Endodermal cell (in vitro differentiated cells): ENCODE data around the gene NUP188. TPM values are rescaled to one million over a fixed set of nuclear protein-coding genes. Genes with fewer than 3 reads are reported as not detected.

Experiments
- DNase-seq: peaks from one replicate; pipeline ENCODE4 v3.0.0-alpha.2; 2017
- H3K27ac ChIP-seq: 2 replicates; pipeline ENCODE4 v1.5.1; 2013; ENCODE audit warnings: mild to moderate bottlenecking, low read depth, low read length, moderate library complexity
- H3K27me3 ChIP-seq: 2 replicates; pipeline ENCODE4 v1.6.1; 2013; ENCODE audit warnings: mild to moderate bottlenecking, low read length, moderate library complexity; ENCODE audit not compliant: insufficient read depth, control insufficient read depth, poor library complexity, severe bottlenecking
- H3K36me3 ChIP-seq: 2 replicates; pipeline ENCODE4 v1.7.0; 2013; ENCODE audit warnings: mild to moderate bottlenecking, low read length, moderate library complexity; ENCODE audit not compliant: control insufficient read depth, insufficient read depth
- H3K4me1 ChIP-seq: one replicate; pipeline ENCODE4 v1.7.0; 2013; ENCODE audit warnings: low read length; ENCODE audit not compliant: control insufficient read depth, insufficient read depth
- H3K4me3 ChIP-seq: 2 replicates; pipeline ENCODE4 v1.5.1; 2013; ENCODE audit warnings: mild to moderate bottlenecking, low read length, moderate library complexity
- H3K9ac ChIP-seq: 2 replicates; pipeline ENCODE4 v1.6.1; 2013; ENCODE audit warnings: mild to moderate bottlenecking, low read length, moderate library complexity; ENCODE audit not compliant: poor library complexity, severe bottlenecking; ENCODE audit errors: extremely low read depth
- H3K9me3 ChIP-seq: 2 replicates; pipeline ENCODE4 v1.6.1; 2013; ENCODE audit warnings: mild to moderate bottlenecking, low read length, moderate library complexity; ENCODE audit not compliant: control insufficient read depth
- H3K27ac Mint-ChIP-seq: 2 replicates; pipeline ENCODE4 v1.8.0; 2020; ENCODE audit warnings: mixed read lengths
- H3K27me3 Mint-ChIP-seq: 2 replicates; pipeline ENCODE4 v1.8.0; 2021; ENCODE audit warnings: mild to moderate bottlenecking, mixed read lengths; ENCODE audit not compliant: insufficient read depth
- H3K36me3 Mint-ChIP-seq: 2 replicates; pipeline ENCODE4 v1.8.0; 2020; ENCODE audit warnings: low read depth, mixed read lengths
- H3K4me1 Mint-ChIP-seq: 2 replicates; pipeline ENCODE4 v1.8.0; 2020; ENCODE audit warnings: mixed read lengths
- H3K4me3 Mint-ChIP-seq: 2 replicates; pipeline ENCODE4 v1.8.0; 2020; ENCODE audit warnings: mild to moderate bottlenecking, moderate library complexity, mixed read lengths
- H3K9me3 Mint-ChIP-seq: 2 replicates; pipeline ENCODE4 v1.8.0; 2020; ENCODE audit warnings: mild to moderate bottlenecking, mixed read lengths
- CTCF ChIP-seq: fragments of 200-600 bp; sonication (generic); conservative IDR thresholded peaks from 2 replicates; pipeline ENCODE4 v1.5.0; 2021; ENCODE audit warnings: antibody characterized with exemption, mild to moderate bottlenecking
- WGBS, 2 experiments: methylation state at CpG; one replicate each; pipeline versions ENCODE4 v1.1.5 to v1.1.7; 2013; ENCODE audit warnings: missing lambda C conversion rate in 2 of 2, mixed read lengths in 1 of 2; ENCODE audit not compliant: insufficient coverage in 1 of 2, insufficient read length in 1 of 2; 5-methylcytosine and 5-hydroxymethylcytosine counted together
- total RNA-seq, 2 donors: library from RNA; stranded (reverse); fragmentation: NEBNext Ultra II Directional in 1 of 2; extraction: Animal tissue kit (Norgen Biotek cat#: 25700) in 1 of 2; gene quantifications; 2 replicates in 1 of 2; 3 replicates in 1 of 2; pipeline ENCODE4 v1.2.1, GENCODE V29; 2021

Gene NUP188
- total RNA-seq, 2 donors from 2014 or later = 89.8 to 94.8 TPM

DNA sequence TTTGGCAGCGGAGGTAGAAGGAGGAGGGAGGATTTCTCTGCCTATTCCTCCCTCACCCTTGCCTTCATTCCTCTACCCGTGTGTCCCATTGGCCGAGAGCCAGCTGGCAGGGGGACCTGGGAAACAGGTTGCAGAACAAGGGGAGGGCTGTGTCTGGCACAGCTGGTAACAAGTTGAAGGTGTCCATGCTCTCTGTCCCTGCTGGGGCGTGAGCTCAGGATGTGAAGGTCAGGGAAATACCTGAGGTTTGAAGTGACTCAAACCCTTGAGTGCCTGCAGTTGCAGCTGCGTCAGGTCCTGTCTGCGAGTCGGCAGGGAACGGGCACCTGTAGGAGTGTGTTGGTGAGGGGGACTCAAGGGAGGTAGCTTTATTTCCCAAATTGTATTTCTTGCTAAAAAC lies 105.1 kb downstream of the NUP188 start:
- H3K27ac Mint-ChIP-seq = no peak overlapping the region
- H3K27me3 ChIP-seq = no peaks in the 10 kb centered on the region
- H3K36me3 ChIP-seq = peaks cover 13% of the 10 kb centered on the region
- no peaks in the 10 kb centered on the region for H3K27me3 Mint-ChIP-seq
- H3K36me3 Mint-ChIP-seq = peaks cover 24% of the 10 kb centered on the region
- TF ChIP-seq CTCF = no peak
- no peaks in the 10 kb centered on the region for H3K4me1 Mint-ChIP-seq
- no peak for DNase-seq
- H3K9me3 ChIP-seq = no peaks in the 10 kb centered on the region
- no peaks in the 10 kb centered on the region for H3K4me1 ChIP-seq
- 96 to 100% methylated on average over 5 to 8 of the region's 8 CpGs for WGBS, 2 experiments
- H3K4me3 ChIP-seq = no peak overlapping the region
- H3K27ac ChIP-seq = no peak overlapping the region
- H3K9me3 Mint-ChIP-seq = no peaks in the 10 kb centered on the region
- H3K9ac ChIP-seq = no peak overlapping the region
- H3K4me3 Mint-ChIP-seq = no peak overlapping the region

DNA sequence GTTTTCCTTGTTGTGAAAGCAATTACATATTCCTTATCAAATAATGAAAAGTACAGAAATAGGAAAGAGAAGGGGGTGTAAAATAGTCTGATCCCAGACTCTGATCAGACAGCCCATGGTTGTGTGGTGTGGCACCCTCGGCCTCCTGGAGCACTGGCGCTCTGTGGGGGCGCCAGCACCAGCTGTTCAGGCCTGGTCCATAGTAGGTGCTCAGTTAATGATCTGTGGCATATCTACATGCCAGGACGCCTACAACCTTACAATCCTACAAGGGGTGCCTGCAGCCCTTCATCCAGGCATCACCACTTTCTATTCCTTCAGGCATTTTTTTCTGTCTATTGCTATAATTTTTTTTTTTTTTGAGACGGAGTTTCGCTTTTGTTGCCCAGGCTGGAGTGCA lies 105.5 kb downstream of the NUP188 start:
- H3K27me3 ChIP-seq = no peaks in the 10 kb centered on the region
- no peak overlapping the region for H3K4me3 ChIP-seq
- 95% methylated on average over 5 to 6 of the region's 6 CpGs for WGBS, 2 experiments
- H3K27ac ChIP-seq = no peak overlapping the region
- peaks cover 10% of the 10 kb centered on the region for H3K36me3 ChIP-seq
- no peak overlapping the region for H3K9ac ChIP-seq
- Mint-ChIP-seq H3K4me1 (no peaks in the 10 kb centered on the region), H3K4me3 (no peak overlapping the region), H3K9me3 (no peaks in the 10 kb centered on the region), H3K27ac (no peak overlapping the region), H3K36me3 (peaks cover 24% of the 10 kb centered on the region), H3K27me3 (no peaks in the 10 kb centered on the region)
- H3K4me1 ChIP-seq = no peaks in the 10 kb centered on the region
- no peaks in the 10 kb centered on the region for H3K9me3 ChIP-seq
- TF ChIP-seq CTCF = no peak
- DNase-seq = no peak

DNA sequence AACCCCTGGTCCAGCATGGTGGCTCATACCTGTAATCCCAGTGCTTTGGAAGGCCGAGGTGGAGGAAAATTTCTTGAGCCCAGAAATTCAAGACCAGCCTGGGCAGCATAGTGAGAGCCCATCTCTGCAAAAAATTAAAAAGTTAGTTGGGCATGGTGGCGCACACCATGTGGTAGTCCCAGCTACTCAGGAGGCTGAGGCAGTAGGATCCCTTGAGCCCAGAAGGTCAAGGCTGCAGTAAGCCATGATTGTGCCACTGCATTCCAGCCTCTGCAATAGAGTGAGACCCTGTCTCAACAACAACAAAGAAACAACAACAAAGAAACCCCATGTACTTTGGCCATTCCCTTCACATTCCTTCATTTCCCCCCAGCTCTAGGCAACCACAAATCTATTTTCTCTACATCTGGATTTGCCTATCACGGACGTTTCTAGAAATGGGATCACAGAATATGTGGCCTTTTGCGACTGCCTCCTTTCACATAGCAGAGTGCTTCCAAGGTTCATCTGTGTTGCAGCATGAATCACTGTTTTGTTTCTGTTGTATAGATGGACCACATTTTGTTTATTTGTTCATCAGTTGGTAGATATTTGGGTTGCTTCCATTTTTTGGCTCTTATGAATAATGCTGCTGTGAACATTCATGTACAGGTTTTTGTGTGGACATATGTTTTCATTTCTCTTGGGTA lies 106.8 kb downstream of the NUP188 start:
- H3K4me3 ChIP-seq = no peak overlapping the region
- no peak overlapping the region for H3K27ac ChIP-seq
- Mint-ChIP-seq H3K27me3 (no peaks in the 10 kb centered on the region), H3K4me3 (no peak overlapping the region), H3K36me3 (peaks cover 22% of the 10 kb centered on the region), H3K4me1 (no peaks in the 10 kb centered on the region), H3K9me3 (no peaks in the 10 kb centered on the region), H3K27ac (no peak overlapping the region)
- no peak for DNase-seq
- H3K4me1 ChIP-seq = no peaks in the 10 kb centered on the region
- TF ChIP-seq CTCF = no peak
- no peaks in the 10 kb centered on the region for H3K9me3 ChIP-seq
- WGBS, 2 experiments = 85 to 92% methylated on average over 5 of the region's 5 CpGs
- no peak overlapping the region for H3K9ac ChIP-seq
- peaks cover 8% of the 10 kb centered on the region for H3K36me3 ChIP-seq
- H3K27me3 ChIP-seq = no peaks in the 10 kb centered on the region

Other genes with a start within 250 kb of the NUP188 start
- gene PKN3, start 245.2 kb upstream of the NUP188 start, total RNA-seq = 10 to 100 TPM; 26.0 to 27.2 TPM
- 10 to 100 TPM; 50.5 to 59.6 TPM for gene ZDHHC12, start 223.6 kb upstream of the NUP188 start, total RNA-seq
- 10 to 100 TPM; 33.0 to 33.8 TPM for gene ZER1, start 175.8 kb upstream of the NUP188 start, total RNA-seq
- gene TBC1D13, start 160.4 kb upstream of the NUP188 start, total RNA-seq = 10 to 100 TPM; 30.2 to 34.3 TPM
- 10 to 100 TPM; 15.5 to 15.7 TPM for gene ENDOG, start 129.2 kb upstream of the NUP188 start, total RNA-seq
- 10 to 100 TPM; 66.9 to 86.5 TPM for gene SPOUT1, start 117.9 kb upstream of the NUP188 start, total RNA-seq
- gene KYAT1, start 65.7 kb upstream of the NUP188 start, total RNA-seq = 10 to 100 TPM; 13.6 to 25.3 TPM
- 10 to 100 TPM; 54.6 to 58.7 TPM for gene LRRC8A, start 65.6 kb upstream of the NUP188 start, total RNA-seq
- 10 to 100 TPM; 15.2 to 18.0 TPM for gene PHYHD1, start 26.7 kb upstream of the NUP188 start, total RNA-seq
- 10 to 100 TPM; 18.0 to 19.8 TPM for gene DOLK, start 96 bp upstream of the NUP188 start, total RNA-seq
- gene SH3GLB2, start 80.6 kb downstream of the NUP188 start, total RNA-seq = 10 to 100 TPM; 86.9 to 98.1 TPM
- 10 to 100 TPM; 41.4 to 41.5 TPM for gene MIGA2, start 88.9 kb downstream of the NUP188 start, total RNA-seq
- gene DOLPP1, start 133.4 kb downstream of the NUP188 start, total RNA-seq = 10 to 100 TPM; 30.1 to 30.4 TPM
- 10 to 100 TPM; 17.2 to 17.5 TPM for gene CRAT, start 163.1 kb downstream of the NUP188 start, total RNA-seq
- gene PTPA, start 163.7 kb downstream of the NUP188 start, total RNA-seq = 100 to 1,000 TPM; 134 to 139 TPM
- gene IER5L, start 230.6 kb downstream of the NUP188 start, total RNA-seq = 1 to 10 TPM; 6.8 to 8.1 TPM